AG04450 (cell line): ENCODE data around the gene TUT1. TPM values are rescaled to one million over a fixed set of nuclear protein-coding genes. Genes with fewer than 3 reads are reported as not detected.

Experiments
- CTCF ChIA-PET: fragments of 300-600, 350-600 bp; formaldehyde crosslinking; extraction: SDS; loops from one replicate; lab custom pipeline; 2022; ENCODE audit warnings: antibody characterized with exemption, inconsistent platforms; lab: Charles Lee
- POLR2A ChIA-PET: fragments of 350-600 bp; formaldehyde crosslinking; extraction: SDS; loops from one replicate; lab custom pipeline; 2021; ENCODE audit warnings: antibody characterized with exemption, inconsistent platforms; lab: Yijun Ruan, JAX
- DNase-seq: peaks from one replicate; pipeline ENCODE4 v3.0.0-alpha.2; 2011; ENCODE audit warnings: low read depth, low spot score
- H3K27ac ChIP-seq: one replicate; pipeline ENCODE4 v1.5.1; 2012; ENCODE audit warnings: low read depth, low read length, control low read depth
- H3K27me3 ChIP-seq: one replicate; pipeline ENCODE4 v1.6.0; 2012; ENCODE audit warnings: low read length; ENCODE audit not compliant: control insufficient read depth, insufficient read depth
- H3K4me3 ChIP-seq: 2 replicates; pipeline ENCODE4 v1.5.1; 2011; ENCODE audit warnings: mild to moderate bottlenecking, low read depth, low read length, control low read depth
- H3K9me3 ChIP-seq: 2 replicates; pipeline ENCODE4 v1.5.1; 2012; ENCODE audit warnings: low read length; ENCODE audit not compliant: control insufficient read depth, insufficient read depth
- CTCF ChIP-seq: IDR thresholded peaks from 2 replicates; pipeline ENCODE4 v1.5.1; 2011; ENCODE audit warnings: low read depth, low read length, control low read depth, inconsistent platforms
- polyA plus RNA-seq: library from polyadenylated mRNA; depleted of rRNA; stranded (reverse); fragments of >200 nt; gene quantifications from 2 replicates; pipeline ENCODE4 v1.2.3, GENCODE V29; 2011

The TUT1 gene
- polyA plus RNA-seq, 1 experiment = 7.8 TPM

- Histone ChIP-seq H3K9me3 (no peaks in the 10 kb centered on the region; the same call in 1 of the 2 replicates), H3K27ac (no peak overlapping the region), H3K27me3 (no peaks in the 10 kb centered on the region), H3K4me3 (no peak overlapping the region)
- ChIA-PET POLR2A (interaction anchor here (1.5 kb wide), 1 partner anchor 19 kb away, joined by 5 read pairs; the partner anchor contains the start of gene TUT1), CTCF (interaction anchor here (1.7 to 1.8 kb wide), 2 partner anchors 9 to 18 kb away, joined by 5 to 14 read pairs; partner anchors contain the start of genes MTA2 and TUT1)
- no peak for DNase-seq
- TF ChIP-seq CTCF = no peak
Measured at GRCh38 chr11:62610403-62610802, 19.1 kb upstream of the TUT1 start.

- H3K27me3 ChIP-seq = no peaks in the 10 kb centered on the region
- no peak overlapping the region for H3K4me3 ChIP-seq
- ChIA-PET POLR2A (interaction anchor here (0.6 kb wide), 1 partner anchor 133 kb away, joined by 3 read pairs; no protein-coding TSS in a partner anchor), CTCF (no interaction called here)
- no peaks in the 10 kb centered on the region; the same call in 1 of the 2 replicates for H3K9me3 ChIP-seq
- TF ChIP-seq CTCF = no peak
- no peak for DNase-seq
- H3K27ac ChIP-seq = no peak overlapping the region
Measured at GRCh38 chr11:62608776-62609175, 17.5 kb upstream of the TUT1 start.

GRCh38 chr11:62607714-62608113 is 16.4 kb upstream of the TUT1 start:
- H3K27me3 ChIP-seq = no peaks in the 10 kb centered on the region
- no peak overlapping the region for H3K27ac ChIP-seq
- ChIA-PET POLR2A (no interaction called here), CTCF (interaction anchor here (0.9 kb wide), 1 partner anchor 19 kb away, joined by 3 read pairs; no protein-coding TSS in a partner anchor)
- DNase-seq = no peak
- H3K9me3 ChIP-seq = peaks cover 2% of the 10 kb centered on the region; the same call in 1 of the 2 replicates
- TF ChIP-seq CTCF = no peak
- no peak overlapping the region for H3K4me3 ChIP-seq

GRCh38 chr11:62605902-62606301 is 14.6 kb upstream of the TUT1 start:
- TF ChIP-seq CTCF = no peak
- POLR2A ChIA-PET = interaction anchor here (0.5 kb wide), 1 partner anchor 54 kb away, joined by 3 read pairs; no protein-coding TSS in a partner anchor

GRCh38 chr11:62605467-62605866 is 14.1 kb upstream of the TUT1 start:
- ChIA-PET POLR2A (no interaction called here), CTCF (interaction anchor here (1.0 kb wide), 1 partner anchor 181 kb away, joined by 3 read pairs; no protein-coding TSS in a partner anchor)

More at GRCh38 chr11:62605902-62606301, 14.6 kb upstream of the TUT1 start:
- Histone ChIP-seq H3K27me3 (no peaks in the 10 kb centered on the region), H3K9me3 (peaks cover 2% of the 10 kb centered on the region; the same call in 1 of the 2 replicates), H3K27ac (no peak overlapping the region), H3K4me3 (no peak overlapping the region)
- CTCF ChIA-PET = interaction anchor here (1.0 kb wide), 1 partner anchor 181 kb away, joined by 3 read pairs; no protein-coding TSS in a partner anchor
- no peak for DNase-seq

More at GRCh38 chr11:62605467-62605866, 14.1 kb upstream of the TUT1 start:
- no peak overlapping the region for H3K27ac ChIP-seq
- TF ChIP-seq CTCF = no peak
- no peaks in the 10 kb centered on the region for H3K27me3 ChIP-seq
- peaks cover 2% of the 10 kb centered on the region; the same call in 1 of the 2 replicates for H3K9me3 ChIP-seq
- DNase-seq = no peak
- H3K4me3 ChIP-seq = no peak overlapping the region
